Ishikawa (cell line): ENCODE data around the gene WDR38.
A peak's percentile ranks its signal among the peaks of the same experiment; 100 is the strongest.

Experiments
- CEBPB ChIP-seq: IDR thresholded peaks from 2 replicates; pipeline ENCODE4 v1.6.1; 2012
- CREB1 ChIP-seq: IDR thresholded peaks from 2 replicates; pipeline ENCODE4 v1.6.1; 2012; ENCODE audit warnings: low read depth
- EGR1 ChIP-seq: IDR thresholded peaks from 2 replicates; pipeline ENCODE4 v1.6.1; 2012
- EP300 ChIP-seq: IDR thresholded peaks from 2 replicates; pipeline ENCODE4 v1.6.1; 2012; ENCODE audit warnings: borderline replicate concordance
- FOXM1 ChIP-seq: IDR thresholded peaks from 2 replicates; pipeline ENCODE4 v1.6.1; 2012; ENCODE audit warnings: low read depth, borderline replicate concordance
- MAX ChIP-seq: IDR thresholded peaks from 2 replicates; pipeline ENCODE4 v1.6.1; 2012
- NFIC ChIP-seq: IDR thresholded peaks from 2 replicates; pipeline ENCODE4 v1.6.1; 2012
- RAD21 ChIP-seq: IDR thresholded peaks from 2 replicates; pipeline ENCODE4 v1.6.1; 2012; ENCODE audit warnings: low read depth
- REST ChIP-seq: IDR thresholded peaks from 2 replicates; pipeline ENCODE4 v1.6.1; 2012; ENCODE audit warnings: low read depth, mild to moderate bottlenecking
- TAF1 ChIP-seq: IDR thresholded peaks from 2 replicates; pipeline ENCODE4 v1.6.1; 2012; ENCODE audit warnings: low read depth, mild to moderate bottlenecking
- TCF12 ChIP-seq: IDR thresholded peaks from 2 replicates; pipeline ENCODE4 v1.6.1; 2012; ENCODE audit warnings: low read depth
- TEAD4 ChIP-seq: IDR thresholded peaks from 2 replicates; pipeline ENCODE4 v1.6.1; 2012
- YY1 ChIP-seq: IDR thresholded peaks from 2 replicates; pipeline ENCODE4 v1.6.1; 2012; ENCODE audit warnings: low read depth
- ZBTB7A ChIP-seq: IDR thresholded peaks from 2 replicates; pipeline ENCODE4 v1.6.1; 2012; ENCODE audit warnings: low read depth
- TF ChIP-seq, protein P1 (sequence below): IDR thresholded peaks from 2 replicates; pipeline ENCODE4 v1.6.1; 2012

Gene WDR38

GRCh38 chr9:124868511-124869465 lies 15.5 kb downstream of the WDR38 start:
- TF ChIP-seq EP300 (peak; percentile 9; the same call in 1 of the 2 replicates), TEAD4 (peak; percentile 28; the same call in 1 of the 2 replicates), MAX (peak; percentile 53; the same call in 1 of the 2 replicates), YY1 (no peak; the same call in 1 of the 2 replicates), TCF12 (no peak; the same call in none of the 2 replicates), NFIC (no peak), EGR1 (peak; percentile 94), CEBPB (no peak), FOXM1 (no peak), TAF1 (peak; percentile 92)

GRCh38 chr9:124869466-124869985 lies 16.3 kb downstream of the WDR38 start:
- TF ChIP-seq MAX, result no peak
- no peak for TF ChIP-seq REST
- TF ChIP-seq ZBTB7A, result no peak
- TF ChIP-seq CEBPB, result no peak
- TF ChIP-seq YY1, result no peak
- no peak for TF ChIP-seq EGR1
- no peak for TF ChIP-seq CREB1
- no peak for TF ChIP-seq TCF12
- TF ChIP-seq TEAD4, result no peak
- TF ChIP-seq RAD21, result no peak
- no peak for TF ChIP-seq EP300
- TF ChIP-seq FOXM1, result no peak
- TF ChIP-seq NFIC, result no peak
- TF ChIP-seq TAF1, result no peak
- TF ChIP-seq, protein P1, sequence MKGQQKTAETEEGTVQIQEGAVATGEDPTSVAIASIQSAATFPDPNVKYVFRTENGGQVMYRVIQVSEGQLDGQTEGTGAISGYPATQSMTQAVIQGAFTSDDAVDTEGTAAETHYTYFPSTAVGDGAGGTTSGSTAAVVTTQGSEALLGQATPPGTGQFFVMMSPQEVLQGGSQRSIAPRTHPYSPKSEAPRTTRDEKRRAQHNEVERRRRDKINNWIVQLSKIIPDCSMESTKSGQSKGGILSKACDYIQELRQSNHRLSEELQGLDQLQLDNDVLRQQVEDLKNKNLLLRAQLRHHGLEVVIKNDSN, result no peak

DNA sequence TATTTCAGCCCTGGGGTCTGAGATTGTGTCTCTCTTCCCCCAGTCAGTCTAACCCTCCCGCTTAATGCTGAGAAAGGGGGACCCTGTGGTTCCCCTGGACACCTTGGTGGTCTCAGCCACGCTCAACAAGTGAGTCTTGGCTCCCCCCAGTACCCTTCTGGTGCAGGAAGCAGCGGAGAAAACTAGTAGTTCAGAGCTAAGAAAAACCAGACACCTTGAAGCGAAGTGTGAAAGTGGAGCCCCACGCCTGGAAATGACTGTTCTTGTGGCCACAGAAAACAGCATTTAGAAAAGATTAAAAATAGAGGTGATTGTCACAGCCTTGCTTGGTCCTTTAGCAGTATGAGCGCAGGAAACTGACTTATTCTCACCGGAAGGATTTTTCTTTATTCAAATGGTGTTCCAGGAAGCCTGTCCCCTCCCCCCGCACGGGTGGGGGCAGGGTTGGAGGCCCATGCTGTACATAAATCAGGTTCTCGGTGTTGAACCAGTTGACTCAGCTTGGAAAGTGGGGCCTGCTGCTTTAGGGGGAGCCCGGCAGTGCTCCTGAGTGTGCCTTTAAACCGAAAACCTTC lies 16.8 kb downstream of the WDR38 start:
- TF ChIP-seq FOXM1 (no peak), CREB1 (no peak), MAX (0 out of 2 replicates have a peak, but pooled peaks have one; percentile 13), YY1 (no peak), ZBTB7A (no peak), EP300 (no peak)

GRCh38 chr9:124870723-124871122 lies 17.5 kb downstream of the WDR38 start:
- no peak for TF ChIP-seq NFIC
- no peak for TF ChIP-seq FOXM1
- no peak for TF ChIP-seq RAD21
- no peak for TF ChIP-seq TAF1

- TF ChIP-seq EGR1 (no peak), TCF12 (no peak), ZBTB7A (no peak), REST (no peak), RAD21 (no peak), CREB1 (no peak), FOXM1 (no peak), TEAD4 (no peak), TAF1 (no peak), NFIC (no peak), CEBPB (no peak), MAX (no peak)
- TF ChIP-seq, protein P1, result no peak
Measured at GRCh38 chr9:124871156-124871561, 17.9 kb downstream of the WDR38 start.
